ENCODE measurements around the gene MAST2. TPM values are rescaled to one million over a fixed set of nuclear protein-coding genes. Genes with fewer than 3 reads are reported as not detected.
A peak's percentile ranks its signal among the peaks of the same experiment; 100 is the strongest.

Gene MAST2
- total RNA-seq, 1 donor: 24.2 TPM

DNA sequence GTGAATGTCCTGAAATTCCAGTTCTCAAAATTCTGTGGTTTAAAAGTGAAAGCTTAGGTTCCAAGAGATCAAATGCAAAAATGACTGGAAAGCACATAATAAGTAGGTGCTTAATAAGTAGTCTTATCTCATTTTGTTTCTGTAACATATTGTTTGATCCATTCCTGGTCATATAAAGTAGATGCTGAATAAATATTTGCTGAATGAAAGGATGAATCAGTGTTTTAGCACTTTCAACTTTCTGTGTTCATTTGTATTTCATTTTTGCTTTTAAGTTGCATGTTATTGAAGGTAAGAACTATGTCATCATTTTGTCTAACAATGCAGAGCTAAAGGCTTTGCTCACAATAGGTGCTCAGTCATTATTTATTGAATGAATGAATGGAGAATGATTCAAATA, 6.3 kb downstream of the MAST2 start:
- Histone ChIP-seq H4K20me1 (ENCODE audit: insufficient read depth, low read length) (no peaks in the 10 kb centered on the region), H3K79me2 (ENCODE audit: insufficient read depth, low read length) (peaks cover 73% of the 10 kb centered on the region), H3K36me3 (ENCODE audit: insufficient read depth, low read length) (peaks cover 8% of the 10 kb centered on the region), H3K4me3 (ENCODE audit: insufficient read depth, low read length) (no peak overlapping the region), H3K27me3 (ENCODE audit: insufficient read depth, low read length) (no peaks in the 10 kb centered on the region), H3K4me1 (ENCODE audit: insufficient read depth, low read length) (peaks cover 6% of the 10 kb centered on the region), H2AFZ (ENCODE audit: low read length) (no peak overlapping the region), H3K27ac (ENCODE audit: low read depth, low read length) (no peak overlapping the region), H3K9me3 (ENCODE audit: low read depth, low read length) (no peaks in the 10 kb centered on the region), H3K4me2 (ENCODE audit: insufficient read depth, low read length) (peak overlapping the region; percentile 2)
- no peak for DNase-seq (ENCODE audit: insufficient read length, low spot score, missing footprints)
- TF ChIP-seq, protein P1, sequence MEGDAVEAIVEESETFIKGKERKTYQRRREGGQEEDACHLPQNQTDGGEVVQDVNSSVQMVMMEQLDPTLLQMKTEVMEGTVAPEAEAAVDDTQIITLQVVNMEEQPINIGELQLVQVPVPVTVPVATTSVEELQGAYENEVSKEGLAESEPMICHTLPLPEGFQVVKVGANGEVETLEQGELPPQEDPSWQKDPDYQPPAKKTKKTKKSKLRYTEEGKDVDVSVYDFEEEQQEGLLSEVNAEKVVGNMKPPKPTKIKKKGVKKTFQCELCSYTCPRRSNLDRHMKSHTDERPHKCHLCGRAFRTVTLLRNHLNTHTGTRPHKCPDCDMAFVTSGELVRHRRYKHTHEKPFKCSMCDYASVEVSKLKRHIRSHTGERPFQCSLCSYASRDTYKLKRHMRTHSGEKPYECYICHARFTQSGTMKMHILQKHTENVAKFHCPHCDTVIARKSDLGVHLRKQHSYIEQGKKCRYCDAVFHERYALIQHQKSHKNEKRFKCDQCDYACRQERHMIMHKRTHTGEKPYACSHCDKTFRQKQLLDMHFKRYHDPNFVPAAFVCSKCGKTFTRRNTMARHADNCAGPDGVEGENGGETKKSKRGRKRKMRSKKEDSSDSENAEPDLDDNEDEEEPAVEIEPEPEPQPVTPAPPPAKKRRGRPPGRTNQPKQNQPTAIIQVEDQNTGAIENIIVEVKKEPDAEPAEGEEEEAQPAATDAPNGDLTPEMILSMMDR (IDR thresholded peaks at IDR 0.05; ENCODE audit: extremely low read depth, low read depth, low read length): no peak

DNA sequence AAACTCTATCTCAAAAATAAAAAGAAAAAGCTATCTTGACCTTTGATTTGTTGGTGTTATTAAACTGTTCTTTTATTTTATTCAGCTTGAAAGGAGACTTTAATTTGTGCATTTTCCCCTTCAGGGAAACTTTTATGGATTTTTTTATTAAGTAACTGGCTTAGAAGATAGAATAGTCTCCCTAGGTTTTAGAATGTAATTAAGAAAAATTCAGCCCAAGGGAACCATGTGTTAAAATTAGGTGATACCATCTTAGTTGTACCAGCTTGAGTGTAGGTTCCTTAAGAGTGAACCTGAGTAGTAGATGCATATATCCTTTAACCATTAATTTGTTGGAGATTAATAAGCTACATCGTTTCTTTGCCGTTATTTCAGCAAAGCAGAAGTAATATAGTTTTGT, 11.4 kb downstream of the MAST2 start:
- H4K20me1 ChIP-seq (ENCODE audit: insufficient read depth, low read length): peaks cover 5% of the 10 kb centered on the region
- H3K27me3 ChIP-seq (ENCODE audit: insufficient read depth, low read length): no peaks in the 10 kb centered on the region
- H3K36me3 ChIP-seq (ENCODE audit: insufficient read depth, low read length): peaks cover 5% of the 10 kb centered on the region
- H3K79me2 ChIP-seq (ENCODE audit: insufficient read depth, low read length): peaks cover 60% of the 10 kb centered on the region
- peaks cover 3% of the 10 kb centered on the region for H3K9me3 ChIP-seq (ENCODE audit: low read depth, low read length)
- no peak overlapping the region for H3K4me2 ChIP-seq (ENCODE audit: insufficient read depth, low read length)
- H2AFZ ChIP-seq (ENCODE audit: low read length): no peak overlapping the region
- no peak overlapping the region for H3K4me3 ChIP-seq (ENCODE audit: insufficient read depth, low read length)
- TF ChIP-seq, protein P1 (IDR thresholded peaks at IDR 0.05; ENCODE audit: extremely low read depth, low read depth, low read length): no peak
- no peak overlapping the region for H3K27ac ChIP-seq (ENCODE audit: low read depth, low read length)
- no peak for DNase-seq (ENCODE audit: insufficient read length, low spot score, missing footprints)
- peaks cover 7% of the 10 kb centered on the region for H3K4me1 ChIP-seq (ENCODE audit: insufficient read depth, low read length)

DNA sequence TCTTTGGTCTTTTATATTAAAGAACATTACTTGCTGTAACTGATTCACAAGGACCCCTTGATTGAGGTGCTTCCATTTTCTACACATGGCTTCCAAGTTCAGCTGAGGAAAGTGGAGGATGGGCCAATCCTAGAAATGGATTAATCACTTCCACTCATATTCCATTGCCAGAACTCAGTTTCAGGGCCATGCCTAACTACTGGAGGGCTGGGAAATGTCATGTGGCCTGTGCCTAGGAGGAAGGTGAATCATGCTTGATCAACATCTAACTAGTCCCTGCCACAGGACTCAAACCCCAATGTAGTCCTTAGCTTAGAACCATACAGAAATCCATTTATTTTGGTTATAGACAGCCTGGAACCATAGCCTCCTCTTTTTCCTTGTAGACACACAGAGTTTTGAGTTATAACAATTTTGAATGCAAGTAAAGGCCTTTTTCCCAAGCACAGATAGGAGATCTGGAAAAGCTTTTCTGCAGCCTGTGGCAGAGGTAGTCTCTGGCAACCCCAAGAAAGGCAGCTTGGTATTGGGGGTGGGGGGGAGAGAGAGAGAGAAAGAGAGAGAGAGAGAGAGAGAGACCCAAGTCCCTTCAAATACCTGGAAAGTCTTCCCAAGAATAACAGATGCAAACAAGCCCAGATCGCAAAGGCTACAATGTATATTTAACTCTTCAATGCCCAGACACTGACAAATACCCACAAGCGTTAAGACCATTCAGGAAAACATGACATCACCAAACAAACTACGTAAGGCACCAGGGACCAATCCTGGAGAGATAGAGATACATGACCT, 12.5 kb downstream of the MAST2 start:
- Histone ChIP-seq H3K27ac (ENCODE audit: low read depth, low read length) (no peak overlapping the region), H2AFZ (ENCODE audit: low read length) (peak overlapping the region; percentile 16), H3K36me3 (ENCODE audit: insufficient read depth, low read length) (peaks cover 5% of the 10 kb centered on the region), H3K4me1 (ENCODE audit: insufficient read depth, low read length) (peaks cover 7% of the 10 kb centered on the region), H3K4me2 (ENCODE audit: insufficient read depth, low read length) (no peak overlapping the region), H4K20me1 (ENCODE audit: insufficient read depth, low read length) (peaks cover 5% of the 10 kb centered on the region), H3K9me3 (ENCODE audit: low read depth, low read length) (peaks cover 3% of the 10 kb centered on the region), H3K27me3 (ENCODE audit: insufficient read depth, low read length) (no peaks in the 10 kb centered on the region), H3K4me3 (ENCODE audit: insufficient read depth, low read length) (no peak overlapping the region), H3K79me2 (ENCODE audit: insufficient read depth, low read length) (peaks cover 57% of the 10 kb centered on the region)
- TF ChIP-seq, protein P1 (IDR thresholded peaks at IDR 0.05; ENCODE audit: extremely low read depth, low read depth, low read length): no peak
- peak; percentile 78 for DNase-seq (ENCODE audit: insufficient read length, low spot score, missing footprints)

DNA sequence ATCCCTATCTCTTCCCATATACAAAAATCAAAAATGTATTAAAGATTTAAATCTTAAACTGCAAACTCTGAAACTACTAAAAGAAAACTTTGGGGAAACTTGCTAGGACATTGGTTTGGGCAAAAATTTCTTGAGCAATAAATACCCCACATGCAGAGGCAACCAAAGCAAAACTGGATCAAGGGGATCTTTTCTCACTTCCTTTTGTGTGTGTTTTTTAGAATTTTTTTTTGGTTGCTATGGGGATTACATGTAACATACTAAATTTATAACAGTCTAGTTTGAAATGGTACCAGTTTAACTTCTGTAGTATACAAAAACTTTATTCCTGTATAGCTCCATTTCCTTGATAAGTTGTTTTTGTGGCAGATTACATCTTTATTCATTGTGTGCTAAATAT, 16.8 kb downstream of the MAST2 start:
- H4K20me1 ChIP-seq (ENCODE audit: insufficient read depth, low read length): peaks cover 5% of the 10 kb centered on the region
- peaks cover 58% of the 10 kb centered on the region for H3K79me2 ChIP-seq (ENCODE audit: insufficient read depth, low read length)
- no peak overlapping the region for H3K4me2 ChIP-seq (ENCODE audit: insufficient read depth, low read length)
- no peak overlapping the region for H2AFZ ChIP-seq (ENCODE audit: low read length)
- peaks cover 7% of the 10 kb centered on the region for H3K4me1 ChIP-seq (ENCODE audit: insufficient read depth, low read length)
- no peak overlapping the region for H3K27ac ChIP-seq (ENCODE audit: low read depth, low read length)
- H3K9me3 ChIP-seq (ENCODE audit: low read depth, low read length): peaks cover 6% of the 10 kb centered on the region
- DNase-seq (ENCODE audit: insufficient read length, low spot score, missing footprints): no peak
- TF ChIP-seq, protein P1 (IDR thresholded peaks at IDR 0.05; ENCODE audit: extremely low read depth, low read depth, low read length): no peak
- H3K4me3 ChIP-seq (ENCODE audit: insufficient read depth, low read length): no peak overlapping the region
- H3K36me3 ChIP-seq (ENCODE audit: insufficient read depth, low read length): peaks cover 4% of the 10 kb centered on the region
- no peaks in the 10 kb centered on the region for H3K27me3 ChIP-seq (ENCODE audit: insufficient read depth, low read length)
